Transverse colon (tissue), 4 donors: Measurements from ENCODE around the gene ATXN2. TPM values are rescaled to one million over a fixed set of nuclear protein-coding genes. Genes with fewer than 3 reads are reported as not detected.
"Not testable (repeated sequence)": the region's sequence is repeated elsewhere in the genome, so short reads cannot be mapped to it uniquely, and the experiment has no call there.

ENCODE experiments used
- DNase-seq: peaks from one replicate; pipeline ENCODE4 v3.0.0-alpha.2; 2019
- H3K27ac ChIP-seq, 4 donors: fragments of 200-600 bp; sonication (generic); 2 replicates each; pipeline ENCODE4 v1.5.1; 2016 to 2018; ENCODE audit warnings: inconsistent platforms in 4 of 4
- H3K27me3 ChIP-seq: fragments of 200-600 bp; sonication (generic); 2 replicates; pipeline ENCODE4 v1.5.1; 2017; ENCODE audit warnings: inconsistent platforms
- H3K36me3 ChIP-seq, 4 donors: fragments of 200-600 bp; sonication (generic); 2 replicates each; pipeline ENCODE4 v1.5.1; 2017 to 2019; ENCODE audit warnings: inconsistent platforms in 4 of 4
- H3K4me1 ChIP-seq, 4 donors: fragments of 200-600 bp; sonication (generic); 2 replicates each; pipeline ENCODE4 v1.5.1; 2017 to 2020; ENCODE audit warnings: inconsistent platforms in 4 of 4
- H3K4me3 ChIP-seq, 4 donors: fragments of 200-600 bp; sonication (generic); 1 replicate in 1 of 4; 2 replicates in 3 of 4; pipeline versions ENCODE4 v1.5.1 to v1.6.1; 2017 to 2019; ENCODE audit warnings: inconsistent platforms in 4 of 4
- H3K9me3 ChIP-seq, 2 donors: fragments of 200-600 bp; sonication (generic); 2 replicates each; pipeline ENCODE4 v1.5.1; 2017 to 2019; ENCODE audit warnings: inconsistent platforms in 2 of 2
- EP300 ChIP-seq: sonication (generic); formaldehyde crosslinking; IDR thresholded peaks from one replicate; pipeline ENCODE4 v1.6.1; 2017; ENCODE audit warnings: antibody characterized with exemption, low read depth
- POLR2A ChIP-seq: fragments of 450-650 bp; IDR thresholded peaks from one replicate; pipeline ENCODE4 v1.6.1; 2016; ENCODE audit warnings: antibody characterized with exemption, mild to moderate bottlenecking, moderate library complexity
- POLR2AphosphoS5 ChIP-seq, 3 donors: sonication (generic); formaldehyde crosslinking; IDR thresholded peaks; one replicate each; pipeline ENCODE4 v1.6.1; 2016; ENCODE audit warnings: antibody characterized with exemption in 3 of 3
- WGBS, 2 donors: methylation state at CpG; one replicate each; pipeline ENCODE4 v1.1.5; 2018; ENCODE audit warnings: low coverage in 1 of 2; 5-methylcytosine and 5-hydroxymethylcytosine counted together
- in situ Hi-C, 4 donors: fragments of 200-750 bp; cut with MboI; loops; one replicate each; pipeline versions ENCODE4 v1.15.0 to v1.15.1; 2017; ENCODE audit warnings: low sequenced_read_pairs in 3 of 4, low pct_ligation_motif_present in 1 of 4, low pct_unique_long_range_greater_than_20kb in 1 of 4
- intact Hi-C: fragments of 100-400 bp; cut with DNase I; formaldehyde crosslinking; loops from one replicate; pipeline ENCODE4 v1.15.1; 2023; ENCODE audit warnings: low total_unique reads
- total RNA-seq, 4 donors: library from RNA; depleted of rRNA; stranded (reverse); fragments of >200 nt; gene quantifications; one replicate each; pipeline ENCODE4 v1.1.0, GENCODE V29; 2016
- TF ChIP-seq, protein P1 (sequence below), 5 experiments: fragments of 200-600 bp in 3 of 5; fragments of 450-650 bp in 2 of 5; sonication (generic) in 3 of 5; IDR thresholded peaks; 1 replicate in 2 of 5; 2 replicates in 3 of 5; pipeline ENCODE4 v1.5.1; 2016 to 2017; ENCODE audit warnings: antibody characterized with exemption in 5 of 5, inconsistent platforms in 3 of 5, mild to moderate bottlenecking in 2 of 5, moderate library complexity in 1 of 5

Gene ATXN2
- total RNA-seq, 4 donors from 2014 or later = 50.2 to 95.5 (median 83.2) TPM

DNA sequence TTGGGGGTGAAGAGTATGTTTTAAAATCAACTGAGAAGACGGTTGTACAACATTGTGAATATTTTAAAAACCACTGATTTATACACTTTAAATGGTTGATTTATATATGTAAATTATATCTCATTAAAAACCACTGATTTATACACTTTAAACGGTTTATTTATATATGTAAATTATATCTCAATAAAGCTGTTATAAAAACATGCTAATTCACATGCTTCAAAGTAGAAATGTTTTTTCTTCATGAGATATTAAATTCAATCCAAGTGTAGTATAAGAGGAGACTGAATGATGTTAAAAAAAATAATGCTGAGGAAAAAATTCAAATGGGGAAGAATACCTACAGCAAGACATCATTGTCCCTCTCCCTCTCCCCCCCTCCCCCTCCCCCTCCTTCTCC is 92.9 kb downstream of the ATXN2 start:
- Histone ChIP-seq H3K27ac (no peak overlapping the region), H3K9me3 (no peaks in the 10 kb centered on the region), H3K36me3 (peaks cover 0 to 56% (median 20%) of the 10 kb centered on the region in 4 donors), H3K27me3 (no peaks in the 10 kb centered on the region), H3K4me3 (no peak overlapping the region), H3K4me1 (peaks cover 0 to 4% (median 0%) of the 10 kb centered on the region in 4 donors)
- DNase-seq = no peak
- WGBS, 2 donors = 69 to 100% methylated on average over 2 of the region's 2 CpGs
- TF ChIP-seq, protein P1, sequence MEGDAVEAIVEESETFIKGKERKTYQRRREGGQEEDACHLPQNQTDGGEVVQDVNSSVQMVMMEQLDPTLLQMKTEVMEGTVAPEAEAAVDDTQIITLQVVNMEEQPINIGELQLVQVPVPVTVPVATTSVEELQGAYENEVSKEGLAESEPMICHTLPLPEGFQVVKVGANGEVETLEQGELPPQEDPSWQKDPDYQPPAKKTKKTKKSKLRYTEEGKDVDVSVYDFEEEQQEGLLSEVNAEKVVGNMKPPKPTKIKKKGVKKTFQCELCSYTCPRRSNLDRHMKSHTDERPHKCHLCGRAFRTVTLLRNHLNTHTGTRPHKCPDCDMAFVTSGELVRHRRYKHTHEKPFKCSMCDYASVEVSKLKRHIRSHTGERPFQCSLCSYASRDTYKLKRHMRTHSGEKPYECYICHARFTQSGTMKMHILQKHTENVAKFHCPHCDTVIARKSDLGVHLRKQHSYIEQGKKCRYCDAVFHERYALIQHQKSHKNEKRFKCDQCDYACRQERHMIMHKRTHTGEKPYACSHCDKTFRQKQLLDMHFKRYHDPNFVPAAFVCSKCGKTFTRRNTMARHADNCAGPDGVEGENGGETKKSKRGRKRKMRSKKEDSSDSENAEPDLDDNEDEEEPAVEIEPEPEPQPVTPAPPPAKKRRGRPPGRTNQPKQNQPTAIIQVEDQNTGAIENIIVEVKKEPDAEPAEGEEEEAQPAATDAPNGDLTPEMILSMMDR (IDR thresholded peaks at IDR 0.05) = no peak
- no peak for TF ChIP-seq POLR2AphosphoS5 (IDR thresholded peaks at IDR 0.05)
- TF ChIP-seq EP300 = no peak
- TF ChIP-seq POLR2A = no peak
- intact Hi-C loops (no loop called here), in situ Hi-C loops (no loop called here)

DNA sequence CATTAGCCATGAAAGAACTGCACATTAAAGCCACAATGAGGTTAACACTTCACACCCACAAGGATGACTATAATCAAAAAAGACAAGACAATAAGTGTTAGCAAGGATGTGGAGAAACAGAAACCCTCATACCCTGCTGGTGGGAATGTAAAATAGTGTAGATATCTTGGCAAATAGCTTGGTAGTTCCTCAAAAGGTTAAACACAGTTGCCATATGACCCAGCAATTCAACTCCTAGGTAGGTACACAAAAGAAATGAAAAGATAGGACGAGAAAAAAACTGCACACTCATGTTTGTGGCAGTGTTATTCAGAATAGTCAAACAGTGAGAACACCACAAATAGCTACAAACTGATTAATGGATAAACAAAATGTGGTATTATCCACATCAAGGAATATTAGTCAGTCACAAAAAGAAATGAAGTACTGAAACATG is 93.5 kb downstream of the ATXN2 start:
- Histone ChIP-seq H3K4me3 (no peak overlapping the region), H3K4me1 (peaks cover 0 to 4% (median 0%) of the 10 kb centered on the region in 4 donors), H3K9me3 (no peaks in the 10 kb centered on the region), H3K27me3 (no peaks in the 10 kb centered on the region), H3K27ac (no peak overlapping the region), H3K36me3 (peaks cover 0 to 49% (median 19%) of the 10 kb centered on the region in 4 donors)
- WGBS, 2 donors = 53 to 60% methylated on average over 1 of the region's 1 CpG
- in situ Hi-C loops (no loop called here), intact Hi-C loops (no loop called here)
- TF ChIP-seq, protein P1 (IDR thresholded peaks at IDR 0.05) = no peak
- TF ChIP-seq POLR2A (no peak), EP300 (no peak), POLR2AphosphoS5 (IDR thresholded peaks at IDR 0.05) (no peak)
- no peak for DNase-seq

DNA sequence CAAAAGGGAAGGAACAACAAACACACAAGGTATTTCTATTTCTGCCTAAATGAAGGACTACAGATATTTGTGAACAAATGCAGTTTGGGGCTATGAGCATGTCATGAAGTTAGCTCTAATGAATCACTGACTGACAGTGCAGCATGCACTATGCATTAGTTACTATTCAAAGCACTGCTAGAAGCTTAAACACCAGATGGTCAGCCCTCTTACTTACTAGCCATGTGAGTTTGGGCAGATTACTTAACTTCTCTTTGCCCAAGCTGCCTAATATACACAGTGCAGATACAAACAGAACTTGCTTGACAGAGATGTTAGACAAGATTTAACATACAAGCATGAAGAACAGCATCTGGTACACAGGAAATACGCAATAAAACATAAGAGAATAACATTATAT is 96.0 kb downstream of the ATXN2 start:
- no peaks in the 10 kb centered on the region for H3K9me3 ChIP-seq
- H3K4me3 ChIP-seq = no peak overlapping the region
- WGBS, 2 donors = 98 to 100% methylated on average over 1 of the region's 1 CpG
- in situ Hi-C loops (no loop called here), intact Hi-C loops (no loop called here)
- H3K4me1 ChIP-seq = peaks cover 0 to 4% (median 0%) of the 10 kb centered on the region in 4 donors
- peaks cover 0 to 37% (median 17%) of the 10 kb centered on the region in 4 donors for H3K36me3 ChIP-seq
- no peak overlapping the region for H3K27ac ChIP-seq
- H3K27me3 ChIP-seq = no peaks in the 10 kb centered on the region
- TF ChIP-seq, protein P1 (IDR thresholded peaks at IDR 0.05) = no peak
- TF ChIP-seq POLR2A (no peak), POLR2AphosphoS5 (IDR thresholded peaks at IDR 0.05) (no peak), EP300 (no peak)
- no peak for DNase-seq

DNA sequence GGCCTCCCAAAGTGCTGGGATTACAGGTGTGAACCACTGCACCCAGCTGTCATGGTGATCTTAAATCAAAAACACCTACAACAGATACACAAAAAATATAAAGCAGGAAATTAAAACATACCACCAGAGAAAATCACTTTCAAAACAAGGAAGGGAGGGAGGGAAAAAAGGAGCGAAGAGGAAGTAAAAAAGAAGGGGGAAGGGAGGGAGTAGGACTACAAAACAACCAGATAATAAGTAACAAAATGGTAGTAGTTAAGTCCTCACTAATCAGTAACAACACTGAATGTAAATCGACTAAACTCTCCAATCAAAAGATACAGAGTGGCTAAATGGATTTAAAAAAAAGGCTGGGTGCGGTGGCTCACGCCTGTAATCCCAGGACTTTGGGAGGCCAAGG is 104.4 kb downstream of the ATXN2 start:
- H3K4me1 ChIP-seq = no peaks in the 10 kb centered on the region
- peaks cover 0 to 55% (median 26%) of the 10 kb centered on the region in 4 donors for H3K36me3 ChIP-seq
- DNase-seq = no peak
- H3K9me3 ChIP-seq = no peaks in the 10 kb centered on the region
- no peaks in the 10 kb centered on the region for H3K27me3 ChIP-seq
- H3K27ac ChIP-seq = no peak overlapping the region
- no peak for TF ChIP-seq POLR2A
- no peak for TF ChIP-seq POLR2AphosphoS5 (IDR thresholded peaks at IDR 0.05)
- TF ChIP-seq, protein P1 (IDR thresholded peaks at IDR 0.05) = no peak
- TF ChIP-seq EP300 = no peak
- in situ Hi-C loops (no loop called here), intact Hi-C loops (no loop called here)
- no peak overlapping the region for H3K4me3 ChIP-seq
- WGBS, 2 donors = 82 to 92% methylated on average over 3 to 4 of the region's 4 CpGs

DNA sequence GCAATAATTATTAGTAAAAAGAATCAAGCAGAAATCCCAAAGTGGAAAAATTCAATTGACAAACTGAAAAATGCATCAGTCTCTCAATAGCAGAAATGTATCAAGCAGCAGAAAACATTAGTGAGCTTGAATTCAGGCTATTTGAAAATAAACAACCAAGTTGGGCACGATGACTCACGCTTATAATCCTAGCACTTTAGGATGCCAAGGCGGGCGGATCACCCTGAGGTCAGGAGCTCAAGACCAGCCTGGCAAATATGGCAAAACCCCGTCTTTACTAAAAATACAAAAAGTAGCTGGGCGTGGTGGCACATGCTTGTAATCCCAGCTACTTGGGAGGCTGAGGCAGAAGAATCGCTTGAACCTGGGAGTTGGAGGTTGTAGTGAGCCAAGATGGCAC is 106.1 kb downstream of the ATXN2 start:
- H3K27ac ChIP-seq, H3K9me3 ChIP-seq, H3K27me3 ChIP-seq, in situ Hi-C loops, intact Hi-C loops, H3K4me3 ChIP-seq, DNase-seq, H3K4me1 ChIP-seq: not testable (repeated sequence)
- peaks cover 0 to 63% (median 28%) of the 10 kb centered on the region in 4 donors for H3K36me3 ChIP-seq
- WGBS, 2 donors = 81 to 89% methylated on average over 7 of the region's 7 CpGs
